ENCODE results near the gene SOD1. TPM values are rescaled to one million over a fixed set of nuclear protein-coding genes. Genes with fewer than 3 reads are reported as not detected.

The SOD1 gene
- total and polyA plus RNA-seq, 8 donors = 45.5 to 358 (median 177) TPM

GRCh38 chr21:31714741-31715365 is 55.4 kb downstream of the SOD1 start:
- Histone ChIP-seq H3K4me3 (no peak overlapping the region), H3K27me3 (no peaks in the 10 kb centered on the region), H3K27ac (no peak overlapping the region), H3K36me3 (no peaks in the 10 kb centered on the region), H3K4me1 (peaks cover 0 to 81% (median 40%) of the 10 kb centered on the region in 4 donors), H3K9me3 (no peaks in the 10 kb centered on the region)
- no peak for TF ChIP-seq POLR2A (IDR thresholded peaks at IDR 0.05)
- TF ChIP-seq CTCF (IDR thresholded peaks at IDR 0.05) = no peak
- no peak for TF ChIP-seq POLR2AphosphoS5 (IDR thresholded peaks at IDR 0.05)
- TF ChIP-seq EP300 (IDR thresholded peaks at IDR 0.05) = no peak
- no peak for DNase-seq
- WGBS, 5 donors = 87 to 92% (median 89%) methylated on average over 5 of the region's 5 CpGs
- intact Hi-C loops (cut with DNase I; ENCODE audit: low total_unique reads) = no loop called here

- Histone ChIP-seq H3K36me3 (no peaks in the 10 kb centered on the region), H3K27me3 (no peaks in the 10 kb centered on the region), H3K27ac (no peak overlapping the region), H3K4me1 (peaks cover 0 to 78% (median 38%) of the 10 kb centered on the region in 4 donors), H3K4me3 (no peak overlapping the region), H3K9me3 (no peaks in the 10 kb centered on the region)
- WGBS, 5 donors = 78 to 84% (median 81%) methylated on average over 2 of the region's 2 CpGs
- TF ChIP-seq POLR2A (IDR thresholded peaks at IDR 0.05) = no peak
- no peak for TF ChIP-seq POLR2AphosphoS5 (IDR thresholded peaks at IDR 0.05)
- no peak for TF ChIP-seq CTCF (IDR thresholded peaks at IDR 0.05)
- no peak for TF ChIP-seq EP300 (IDR thresholded peaks at IDR 0.05)
- no peak for DNase-seq
- intact Hi-C loops (cut with DNase I; ENCODE audit: low total_unique reads) = no loop called here
Observed at GRCh38 chr21:31716106-31716505, 56.6 kb downstream of the SOD1 start.

Small RNA genes lying within 50 kb of the gene (small RNA-seq; reads per million reads assigned to genes)
- gene RF01241 = 0 reads per million in 4 donors

Other genes with a start within 250 kb of the SOD1 start
- 10 to 100 TPM in 4 of 5 donors, 1 to 10 TPM in 1; 5.4 to 34.4 (median 20.0) TPM for gene SCAF4, start 72.4 kb downstream of the SOD1 start, total RNA-seq
- gene SCAF4, start 72.4 kb downstream of the SOD1 start, polyA plus RNA-seq = 1 to 10 TPM; 5.9 to 7.2 (median 6.0) TPM
- 1 to 10 TPM in 3 of 5 donors, not detected in 2; 1.8 to 4.1 (median 2.6) TPM for gene HUNK, start 213.3 kb downstream of the SOD1 start, total RNA-seq
- gene HUNK, start 213.3 kb downstream of the SOD1 start, polyA plus RNA-seq = under 1 TPM; 0.13 to 0.68 (median 0.31) TPM